HepG2 (cell line): Measurements from ENCODE around the gene DOK4. TPM values are rescaled to one million over a fixed set of nuclear protein-coding genes. Genes with fewer than 3 reads are reported as not detected.

Experiments used
- ATAC-seq: fragments of 200-7000 bp; cut with Tn5 transposase; 3 replicates; pipeline ENCODE4 v1.9.1; 2020; ENCODE audit warnings: mild to moderate bottlenecking, moderate library complexity
- BruUV-seq: library from RNA; stranded (reverse); fragments of 400-500 nt; replicated peaks from 2 replicates; lab custom pipeline; 2021; lab: Mats Ljungman, UMichigan
- CTCF ChIA-PET: fragments of 300-600 bp; formaldehyde crosslinking; extraction: SDS; loops from one replicate; lab custom pipeline; 2021; ENCODE audit warnings: low total read pairs, inconsistent platforms, low intra/inter-chr PET ratio; lab: Yijun Ruan, JAX
- POLR2A ChIA-PET: fragments of 350-600 bp; sonication (Branson Sonifier 250); formaldehyde crosslinking; loops from one replicate; lab custom pipeline; 2020; ENCODE audit warnings: antibody characterized with exemption, inconsistent platforms; lab: Yijun Ruan, JAX
- DNase-seq: peaks from one replicate; pipeline ENCODE4 v3.0.0-alpha.2; 2015; ENCODE audit warnings: low spot score
- FAIRE-seq: peaks from 3 replicates; lab custom pipeline; 2011; peaks lifted over from hg19 to GRCh38; lab: Jason Lieb, UNC
- H2AFZ ChIP-seq: one replicate; pipeline ENCODE4 v1.6.1; 2011; ENCODE audit warnings: low read length, inconsistent platforms
- H3K27ac ChIP-seq: fragments of 300-600 bp; 3 replicates; pipeline ENCODE4 v1.8.0; 2011; ENCODE audit warnings: mixed run types, mild to moderate bottlenecking, mixed read lengths, low read length, inconsistent platforms; ENCODE audit not compliant: insufficient read depth; ENCODE audit errors: extremely low read length
- H3K27me3 ChIP-seq, 2 experiments: fragments of 200-600 bp in 1 of 2; 2 replicates in 1 of 2; 3 replicates in 1 of 2; pipeline versions ENCODE4 v1.6.0 to v1.8.0; 2011; ENCODE audit warnings: low read length in 2 of 2, mild to moderate bottlenecking in 2 of 2, moderate library complexity in 2 of 2, inconsistent platforms in 1 of 2; ENCODE audit not compliant: insufficient read depth in 2 of 2, control insufficient read depth in 1 of 2
- H3K36me3 ChIP-seq, 2 experiments: fragments of 200-600 bp in 1 of 2; replicated peaks in 1 of 2; 2 replicates in 1 of 2; 3 replicates in 1 of 2; pipeline versions ENCODE4 v1.5.1 to v1.8.0; 2011; ENCODE audit warnings: low read length in 2 of 2, inconsistent platforms in 1 of 2; ENCODE audit not compliant: insufficient read depth in 2 of 2, control insufficient read depth in 1 of 2
- H3K4me1 ChIP-seq: 2 replicates; pipeline ENCODE4 v1.5.1; 2012; ENCODE audit warnings: low read length, inconsistent platforms; ENCODE audit not compliant: insufficient read depth
- H3K4me2 ChIP-seq: 2 replicates; pipeline ENCODE4 v1.6.0; 2011; ENCODE audit warnings: low read depth, low read length, inconsistent platforms
- H3K4me3 ChIP-seq, 3 experiments: fragments of 200-600 bp in 1 of 3; sonication (generic), shearing (Covaris generic) in 1 of 3; replicated peaks in 1 of 3; 2 replicates each; pipeline ENCODE4 v1.5.1; 2011 to 2016; ENCODE audit warnings: low read length in 3 of 3, inconsistent platforms in 2 of 3, low read depth in 2 of 3, mild to moderate bottlenecking in 2 of 3, control low read depth in 1 of 3, mixed read lengths in 1 of 3; ENCODE audit not compliant: insufficient read depth in 1 of 3
- H3K79me2 ChIP-seq: one replicate; pipeline ENCODE4 v1.6.1; 2011; ENCODE audit warnings: low read length, inconsistent platforms; ENCODE audit not compliant: insufficient read depth
- H3K9ac ChIP-seq: 2 replicates; pipeline ENCODE4 v1.6.0; 2011; ENCODE audit warnings: mild to moderate bottlenecking, low read depth, low read length, inconsistent platforms; ENCODE audit not compliant: insufficient read depth
- H3K9me3 ChIP-seq: 2 replicates; pipeline ENCODE4 v1.5.1; 2012; ENCODE audit warnings: mild to moderate bottlenecking, low read length
- H4K20me1 ChIP-seq: 2 replicates; pipeline ENCODE4 v1.6.0; 2011; ENCODE audit warnings: inconsistent platforms, mild to moderate bottlenecking, low read length, moderate library complexity; ENCODE audit not compliant: insufficient read depth
- MIXL1 ChIP-seq: IDR thresholded peaks from 2 replicates; pipeline ENCODE4 v1.6.1; 2016
- ZBTB43 ChIP-seq: sonication (generic); formaldehyde crosslinking; conservative IDR thresholded peaks from 2 replicates; pipeline ENCODE4 v1.4.0; 2020; ENCODE audit warnings: missing genetic modification reagents
- ZNF687 ChIP-seq: sonication (generic); formaldehyde crosslinking; IDR thresholded peaks from 2 replicates; pipeline ENCODE4 v1.5.1; 2020; ENCODE audit warnings: mild to moderate bottlenecking, missing genetic modification reagents, moderate library complexity
- WGBS: methylation state at CpG from one replicate; pipeline ENCODE4 v1.1.6; 2017; ENCODE audit warnings: low lambda C conversion rate; 5-methylcytosine and 5-hydroxymethylcytosine counted together
- in situ Hi-C: cut with HindIII; loops from 2 replicates; pipeline ENCODE4 v1.10.0; 2017; ENCODE audit warnings: low pct_unique_long_range_greater_than_20kb; ENCODE audit not compliant: extremely low pct_ligation_motif_present
- intact Hi-C: fragments of 100-400 bp; cut with micrococcal nuclease; formaldehyde crosslinking; loops from one replicate; pipeline ENCODE4 v1.10.0; 2022; ENCODE audit not compliant: unreplicated experiment
- polyA plus RNA-seq, 8 experiments: library from polyadenylated mRNA; depleted of rRNA in 3 of 8; stranded (reverse) in 7 of 8; unstranded in 1 of 8; fragments of >200 nt; fragmentation: Illumina TruSeq in 4 of 8; extraction: Trizol in 4 of 8; gene quantifications; 2 replicates each; pipeline versions ENCODE4 v1.2.1 to v1.2.3, GENCODE V29; 2011 to 2016; ENCODE audit warnings: low read depth in 4 of 8, missing spikeins in 1 of 8, mixed read lengths in 1 of 8; ENCODE audit not compliant: insufficient read depth in 1 of 8
- total RNA-seq, 5 experiments: library from RNA; depleted of rRNA; stranded (reverse); fragments of >200 nt; fragmentation: Illumina TruSeq; extraction: Trizol; gene quantifications; 2 replicates each; pipeline ENCODE4 v1.2.3, GENCODE V29; 2016; ENCODE audit warnings: low read depth in 1 of 5

Gene DOK4
- total and polyA plus RNA-seq, 2 of the 13 experiments (the other 11 are each of a cell fraction or from before 2014, with no cell fraction given), result 52.7 to 70.0 TPM

- Histone ChIP-seq H4K20me1 (no peaks in the 10 kb centered on the region), H2AFZ (no peak overlapping the region), H3K4me1 (peaks cover 31% of the 10 kb centered on the region), H3K4me3 (no peak overlapping the region), H3K27me3 (peaks cover 10 to 53% of the 10 kb centered on the region in 2 experiments; a peak in 4 of 5 replicates), H3K9ac (no peak overlapping the region), H3K36me3 (no peaks in the 10 kb centered on the region), H3K9me3 (no peaks in the 10 kb centered on the region), H3K79me2 (no peaks in the 10 kb centered on the region), H3K27ac (no peak overlapping the region), H3K4me2 (no peak overlapping the region)
- ChIA-PET POLR2A (interaction anchor here (1.1 kb wide), 1 partner anchor 32 kb away, joined by 3 read pairs; no protein-coding TSS in a partner anchor), CTCF (no interaction called here)
- intact Hi-C loops (no loop called here), in situ Hi-C loops (no loop called here)
- BruUV-seq, result no TSS peak
- DNase-seq, result no peak
- no peak for FAIRE-seq
- TF ChIP-seq ZBTB43 (no peak), MIXL1 (CRISPR knock-in tag) (no peak), ZNF687 (CRISPR knock-in tag) (peak; percentile 19; the same call in 1 of the 2 replicates)
- 45% methylated on average over 8 of the region's 15 CpGs for WGBS
- peak; percentile 28; the same call in 2 of the 3 replicates for ATAC-seq
Measured at GRCh38 chr16:57503366-57503765, 17.1 kb upstream of the DOK4 start.
